OCI-LY7 (cell line): ENCODE data around the gene ARIH1. TPM values are rescaled to one million over a fixed set of nuclear protein-coding genes. Genes with fewer than 3 reads are reported as not detected.

Experiments used
- BruUV-seq: library from RNA; stranded (reverse); fragments of 400-500 nt; replicated peaks from 2 replicates; lab custom pipeline; 2021; lab: Mats Ljungman, UMichigan
- CTCF ChIA-PET: fragments of 300-600 bp; sonication (Branson Sonifier 250); formaldehyde crosslinking; loops from one replicate; lab custom pipeline; 2022; ENCODE audit warnings: antibody characterized with exemption; ENCODE audit not compliant: unreplicated experiment; lab: Charles Lee
- POLR2A ChIA-PET: fragments of 300-600 bp; sonication (Branson Sonifier 250); formaldehyde crosslinking; loops from one replicate; lab custom pipeline; 2022; ENCODE audit warnings: antibody characterized with exemption; lab: Charles Lee
- DNase-seq: peaks from one replicate; pipeline ENCODE4 v3.0.0-alpha.2; 2015; ENCODE audit warnings: low spot score
- H2AFZ ChIP-seq: fragments of 200-600 bp; sonication (generic), shearing (Covaris generic); 2 replicates; pipeline ENCODE4 v1.6.1; 2014; ENCODE audit warnings: mild to moderate bottlenecking, antibody characterized with exemption, low read length, moderate library complexity
- H3K27ac ChIP-seq: fragments of 200-600 bp; sonication (generic); 2 replicates; pipeline ENCODE4 v1.5.1; 2014; ENCODE audit warnings: mixed run types, low read depth, mild to moderate bottlenecking, moderate library complexity, low read length, inconsistent platforms; ENCODE audit not compliant: poor library complexity, severe bottlenecking
- H3K36me3 ChIP-seq: fragments of 200-600 bp; sonication (generic); 2 replicates; pipeline ENCODE4 v1.6.1; 2014; ENCODE audit warnings: mild to moderate bottlenecking, antibody characterized with exemption, low read length, moderate library complexity, mixed read lengths; ENCODE audit not compliant: insufficient read depth
- H3K4me1 ChIP-seq: fragments of 200-600 bp; sonication (generic); 2 replicates; pipeline ENCODE4 v1.5.1; 2014; ENCODE audit warnings: mild to moderate bottlenecking, low read length; ENCODE audit not compliant: insufficient read depth, poor library complexity, severe bottlenecking
- H3K4me2 ChIP-seq: fragments of 200-600 bp; sonication (generic); 2 replicates; pipeline ENCODE4 v1.6.1; 2014; ENCODE audit warnings: mild to moderate bottlenecking, low read length
- H3K4me3 ChIP-seq: fragments of 200-600 bp; sonication (generic); 2 replicates; pipeline ENCODE4 v1.5.1; 2014; ENCODE audit warnings: mild to moderate bottlenecking, low read depth, low read length; ENCODE audit not compliant: poor library complexity, severe bottlenecking
- H3K79me2 ChIP-seq: fragments of 200-600 bp; sonication (generic); 2 replicates; pipeline ENCODE4 v1.6.1; 2016; ENCODE audit warnings: low read depth, mild to moderate bottlenecking, low read length, moderate library complexity, mixed read lengths; ENCODE audit not compliant: insufficient read depth
- H3K9me2 ChIP-seq: fragments of 200-600 bp; sonication (generic); 2 replicates; pipeline ENCODE4 v1.6.1; 2016; ENCODE audit warnings: mild to moderate bottlenecking, low read length, mixed read lengths; ENCODE audit not compliant: insufficient read depth
- H3K9me3 ChIP-seq: fragments of 200-600 bp; sonication (generic); 2 replicates; pipeline ENCODE4 v1.6.1; 2014; ENCODE audit warnings: mild to moderate bottlenecking, mixed run types, low read length, mixed read lengths
- H4K20me1 ChIP-seq: fragments of 200-600 bp; sonication (generic); 2 replicates; pipeline ENCODE4 v1.6.1; 2014; ENCODE audit warnings: mild to moderate bottlenecking, antibody characterized with exemption, low read length, moderate library complexity, mixed read lengths; ENCODE audit not compliant: insufficient read depth
- CTCF ChIP-seq: fragments of 200-600 bp; sonication (generic); conservative IDR thresholded peaks from 2 replicates; pipeline ENCODE4 v1.5.1; 2014; ENCODE audit warnings: mild to moderate bottlenecking, antibody characterized with exemption, low read length, moderate library complexity, mixed read lengths
- EZH2phosphoT487 ChIP-seq: fragments of 200-600 bp; sonication (generic); IDR thresholded peaks from 2 replicates; pipeline ENCODE4 v1.6.1; 2018; ENCODE audit warnings: low read depth, borderline replicate concordance, mild to moderate bottlenecking, mixed run types, antibody characterized with exemption, low read length, moderate library complexity, mixed read lengths
- intact Hi-C: fragments of 100-400 bp; cut with micrococcal nuclease; formaldehyde crosslinking; loops from one replicate; pipeline ENCODE4 v1.10.0; 2022; ENCODE audit not compliant: unreplicated experiment
- total RNA-seq, 2 experiments: library from RNA; depleted of rRNA in 1 of 2; stranded (reverse); fragments of >200 nt in 1 of 2; shearing (Covaris generic) in 1 of 2; gene quantifications; 2 replicates each; pipeline ENCODE4 v1.2.3, GENCODE V29; 2014 to 2022

ARIH1 gene
- total RNA-seq, 2 experiments from 2014 or later = 33.0 to 142 TPM

GRCh38 chr15:72489943-72490554 is 15.9 kb downstream of the ARIH1 start:
- ChIA-PET CTCF (no interaction called here), POLR2A (interaction anchor here (0.7 kb wide), 1 partner anchor 314 kb away, joined by 3 read pairs; no protein-coding TSS in a partner anchor)
- Histone ChIP-seq H3K4me1 (peaks cover 10% of the 10 kb centered on the region), H3K79me2 (peaks cover 100% of the 10 kb centered on the region), H3K27ac (no peak overlapping the region), H4K20me1 (peaks cover 52% of the 10 kb centered on the region), H3K4me2 (no peak overlapping the region), H3K4me3 (no peak overlapping the region), H3K9me2 (no peaks in the 10 kb centered on the region), H3K36me3 (peaks cover 47% of the 10 kb centered on the region), H2AFZ (no peak overlapping the region), H3K9me3 (no peaks in the 10 kb centered on the region)
- no TSS peak for BruUV-seq
- DNase-seq = no peak
- intact Hi-C loops = no loop called here
- TF ChIP-seq CTCF (no peak), EZH2phosphoT487 (no peak)

- H3K9me3 ChIP-seq = no peaks in the 10 kb centered on the region
- ChIA-PET CTCF (no interaction called here), POLR2A (interaction anchor here (0.6 to 1.4 kb wide), 7 partner anchors 9 to 230 kb away, joined by 3 to 10 read pairs (median 4); no protein-coding TSS in a partner anchor)
- H3K79me2 ChIP-seq = peaks cover 100% of the 10 kb centered on the region
- DNase-seq = no peak
- no peak overlapping the region for H3K4me3 ChIP-seq
- no peak overlapping the region for H3K27ac ChIP-seq
- H2AFZ ChIP-seq = no peak overlapping the region
- H3K9me2 ChIP-seq = no peaks in the 10 kb centered on the region
- H4K20me1 ChIP-seq = peaks cover 52% of the 10 kb centered on the region
- intact Hi-C loops = no loop called here
- TF ChIP-seq EZH2phosphoT487 (no peak), CTCF (no peak)
- H3K4me1 ChIP-seq = peaks cover 11% of the 10 kb centered on the region
- H3K36me3 ChIP-seq = peaks cover 37% of the 10 kb centered on the region
- H3K4me2 ChIP-seq = no peak overlapping the region
- BruUV-seq = no TSS peak
These were observed 17.6 kb downstream of the ARIH1 start for GRCh38 chr15:72491768-72492167.

- peaks cover 11% of the 10 kb centered on the region for H3K4me1 ChIP-seq
- ChIA-PET POLR2A (interaction anchor here (0.6 to 1.4 kb wide), 4 partner anchors 12 to 15 kb away, joined by 3 to 4 read pairs (median 4); no protein-coding TSS in a partner anchor), CTCF (no interaction called here)
- no peak for DNase-seq
- no peak overlapping the region for H2AFZ ChIP-seq
- H3K9me3 ChIP-seq = no peaks in the 10 kb centered on the region
- H3K4me3 ChIP-seq = no peak overlapping the region
- no peak overlapping the region for H3K27ac ChIP-seq
- BruUV-seq = no TSS peak
- H3K36me3 ChIP-seq = peaks cover 38% of the 10 kb centered on the region
- TF ChIP-seq EZH2phosphoT487 (no peak), CTCF (no peak)
- peaks cover 100% of the 10 kb centered on the region for H3K79me2 ChIP-seq
- intact Hi-C loops = no loop called here
- H3K4me2 ChIP-seq = no peak overlapping the region
- no peaks in the 10 kb centered on the region for H3K9me2 ChIP-seq
- H4K20me1 ChIP-seq = peaks cover 50% of the 10 kb centered on the region
These were observed 18.6 kb downstream of the ARIH1 start for GRCh38 chr15:72492733-72493132.
